HG03378 (cell line): ENCODE data around the gene GPR171.
"Not testable (repeated sequence)": the region's sequence is repeated elsewhere in the genome, so short reads cannot be mapped to it uniquely, and the experiment has no call there.

Experiments
- ATAC-seq: cut with Tn5 transposase; IDR thresholded peaks from one replicate; pipeline ENCODE4 v1.9.1; 2021; ENCODE audit warnings: mild to moderate bottlenecking, moderate library complexity; ENCODE audit not compliant: unreplicated experiment

Gene GPR171

GRCh38 chr3:151203051-151203420, at the start of gene GPR171:
Gene GPR171, minus strand, starts transcription at chr3:151203216. Its CDS starts 3,830 bp downstream, at chr3:151199386.
- peak; percentile 92 for ATAC-seq

GRCh38 chr3:151248772-151249337, 45.8 kb upstream of the GPR171 start:
- no peak for ATAC-seq

- ATAC-seq: not testable (repeated sequence)
These were observed 39.0 kb upstream of the GPR171 start for GRCh38 chr3:151242006-151242405.

- no peak for ATAC-seq
These were observed 33.7 kb upstream of the GPR171 start for GRCh38 chr3:151236736-151237135.

GRCh38 chr3:151236316-151236715, 33.3 kb upstream of the GPR171 start:
- ATAC-seq: no peak

- no peak for ATAC-seq
These were observed 31.8 kb upstream of the GPR171 start for GRCh38 chr3:151234825-151235224.

GRCh38 chr3:151232991-151233390, 30.0 kb upstream of the GPR171 start:
- ATAC-seq: no peak

- not testable (repeated sequence) for ATAC-seq
These were observed 29.4 kb upstream of the GPR171 start for GRCh38 chr3:151232403-151232802.

- peak; percentile 41 for ATAC-seq
These were observed 27.6 kb upstream of the GPR171 start for GRCh38 chr3:151230646-151231045.

GRCh38 chr3:151228666-151229040, 25.6 kb upstream of the GPR171 start:
- ATAC-seq: no peak

- ATAC-seq: peak; percentile 84
These were observed 25.0 kb upstream of the GPR171 start for GRCh38 chr3:151227807-151228665.

GRCh38 chr3:151227266-151227806, 24.3 kb upstream of the GPR171 start:
- ATAC-seq: peak; percentile 34

GRCh38 chr3:151226825-151227224, 23.8 kb upstream of the GPR171 start:
- ATAC-seq: no peak

- ATAC-seq: no peak
These were observed 23.1 kb upstream of the GPR171 start for GRCh38 chr3:151226088-151226563.

- no peak for ATAC-seq
These were observed 22.3 kb upstream of the GPR171 start for GRCh38 chr3:151225040-151225975.

GRCh38 chr3:151224268-151224866, 21.4 kb upstream of the GPR171 start:
- no peak for ATAC-seq

- no peak for ATAC-seq
These were observed 16.0 kb upstream of the GPR171 start for GRCh38 chr3:151219056-151219455.

- ATAC-seq: no peak
These were observed 15.1 kb upstream of the GPR171 start for GRCh38 chr3:151218136-151218535.

GRCh38 chr3:151216641-151217607, 13.9 kb upstream of the GPR171 start:
- no peak for ATAC-seq
